Kidney epithelial cell (primary cell): ENCODE data around the gene MCIDAS. TPM values are rescaled to one million over a fixed set of nuclear protein-coding genes. Genes with fewer than 3 reads are reported as not detected.

Source experiments
- DNase-seq: peaks from one replicate; pipeline ENCODE4 v3.0.0-alpha.2; 2010; ENCODE audit warnings: low read depth
- H3K27me3 ChIP-seq: 2 replicates; pipeline ENCODE4 v1.6.0; 2011; ENCODE audit warnings: low read length; ENCODE audit not compliant: control insufficient read depth, insufficient read depth
- H3K36me3 ChIP-seq: 2 replicates; pipeline ENCODE4 v1.5.1; 2011; ENCODE audit warnings: low read length; ENCODE audit not compliant: control insufficient read depth, insufficient read depth
- H3K4me3 ChIP-seq: 2 replicates; pipeline ENCODE4 v1.5.1; 2011; ENCODE audit warnings: low read depth, mild to moderate bottlenecking, control low read depth, low read length
- CTCF ChIP-seq: IDR thresholded peaks from 2 replicates; pipeline ENCODE4 v1.5.1; 2011; ENCODE audit warnings: mild to moderate bottlenecking, moderate library complexity, low read length, control low read depth, inconsistent platforms; ENCODE audit not compliant: insufficient read depth, poor library complexity, severe bottlenecking
- total RNA-seq: library from RNA; depleted of rRNA; stranded (reverse); fragments of >200 nt; gene quantifications from 2 replicates; pipeline ENCODE4 v1.2.3, GENCODE V29; 2015

Gene MCIDAS
- total RNA-seq: not detected in 2 replicates

GRCh38 chr5:55226934-55227663, at the start of gene MCIDAS:
MCIDAS (minus strand) TSS chr5:55227315; CDS start chr5:55227138, 177 bp downstream.
- peak; percentile 37 for TF ChIP-seq CTCF
- no peak for DNase-seq
- H3K36me3 ChIP-seq: no peaks in the 10 kb centered on the region
- H3K27me3 ChIP-seq: peaks cover 78% of the 10 kb centered on the region
- H3K4me3 ChIP-seq: peak within 1 kb of the TSS; percentile 29

- Histone ChIP-seq H3K36me3 (no peaks in the 10 kb centered on the region), H3K4me3 (no peak overlapping the region), H3K27me3 (no peaks in the 10 kb centered on the region)
- no peak for TF ChIP-seq CTCF
- peak; percentile 5 for DNase-seq
These were observed 49.7 kb upstream of the MCIDAS start for GRCh38 chr5:55276771-55277170.

GRCh38 chr5:55258339-55258738, 31.2 kb upstream of the MCIDAS start:
- no peak for DNase-seq
- H3K27me3 ChIP-seq: no peaks in the 10 kb centered on the region
- peaks cover 2% of the 10 kb centered on the region for H3K36me3 ChIP-seq
- no peak for TF ChIP-seq CTCF
- no peak overlapping the region for H3K4me3 ChIP-seq

- Histone ChIP-seq H3K27me3 (no peaks in the 10 kb centered on the region), H3K4me3 (no peak overlapping the region), H3K36me3 (peaks cover 2% of the 10 kb centered on the region)
- DNase-seq: no peak
- no peak for TF ChIP-seq CTCF
These were observed 27.7 kb upstream of the MCIDAS start for GRCh38 chr5:55254802-55255201.

- Histone ChIP-seq H3K4me3 (no peak overlapping the region), H3K27me3 (no peaks in the 10 kb centered on the region), H3K36me3 (no peaks in the 10 kb centered on the region)
- no peak for DNase-seq
- no peak for TF ChIP-seq CTCF
These were observed 22.9 kb upstream of the MCIDAS start for GRCh38 chr5:55250064-55250463.

GRCh38 chr5:55241746-55242145, 14.6 kb upstream of the MCIDAS start:
- no peak for DNase-seq
- Histone ChIP-seq H3K27me3 (no peaks in the 10 kb centered on the region), H3K4me3 (no peak overlapping the region), H3K36me3 (no peaks in the 10 kb centered on the region)
- no peak for TF ChIP-seq CTCF
